Measurements from ENCODE around the gene MGST2.

MGST2 gene

DNA sequence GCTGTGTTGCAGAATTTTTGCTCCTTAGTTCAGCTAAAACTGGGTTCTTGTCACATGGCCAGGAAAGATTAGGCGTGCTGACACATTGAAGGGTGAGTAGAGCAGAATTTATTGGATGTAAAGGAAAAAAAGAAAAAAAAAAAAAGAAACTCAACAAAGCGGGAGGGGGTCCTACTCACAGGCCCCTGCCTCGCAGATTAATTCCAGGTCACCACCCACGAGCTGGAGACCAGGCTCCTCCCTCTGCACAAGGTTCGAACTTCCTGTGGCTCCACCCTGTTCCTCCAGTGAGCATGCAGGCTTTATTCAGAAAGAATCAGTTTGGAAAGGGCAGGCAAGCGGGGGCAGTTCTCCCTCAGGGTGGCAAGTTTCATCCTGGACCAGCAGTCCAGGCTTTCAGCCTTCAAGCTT lies 17.1 kb downstream of the MGST2 start:
- Histone ChIP-seq H3K79me2 (ENCODE audit: insufficient read depth, low read length) (no peaks in the 10 kb centered on the region), H2AFZ (ENCODE audit: low read depth, low read length, severe bottlenecking) (no peak overlapping the region), H3K36me3 (ENCODE audit: low read length) (no peaks in the 10 kb centered on the region), H3F3A (ENCODE audit: insufficient read depth) (no peaks in the 10 kb centered on the region), H3K4me3 (ENCODE audit: insufficient read depth, low read length, poor library complexity, severe bottlenecking) (no peak overlapping the region), H3K9me2 (replicated peaks; ENCODE audit: insufficient read depth, low read length) (no peaks in the 10 kb centered on the region), H3K9ac (ENCODE audit: low read length) (no peak overlapping the region), H4K20me1 (ENCODE audit: low read depth, low read length) (no peaks in the 10 kb centered on the region), H3K4me2 (ENCODE audit: low read depth, low read length, poor library complexity, severe bottlenecking) (no peak overlapping the region), H3K27ac (ENCODE audit: low read depth, low read length) (no peak overlapping the region), H3K9me3 (ENCODE audit: insufficient read depth, low read length) (no peaks in the 10 kb centered on the region), H3K27me3 (ENCODE audit: low read length) (no peaks in the 10 kb centered on the region)
- no peak for TF ChIP-seq EZH2phosphoT487 (conservative IDR thresholded peaks at IDR 0.05; ENCODE audit: low read length)
- TF ChIP-seq CTCF (IDR thresholded peaks at IDR 0.05; ENCODE audit: insufficient read depth, low read length, poor library complexity, severe bottlenecking): no peak

DNA sequence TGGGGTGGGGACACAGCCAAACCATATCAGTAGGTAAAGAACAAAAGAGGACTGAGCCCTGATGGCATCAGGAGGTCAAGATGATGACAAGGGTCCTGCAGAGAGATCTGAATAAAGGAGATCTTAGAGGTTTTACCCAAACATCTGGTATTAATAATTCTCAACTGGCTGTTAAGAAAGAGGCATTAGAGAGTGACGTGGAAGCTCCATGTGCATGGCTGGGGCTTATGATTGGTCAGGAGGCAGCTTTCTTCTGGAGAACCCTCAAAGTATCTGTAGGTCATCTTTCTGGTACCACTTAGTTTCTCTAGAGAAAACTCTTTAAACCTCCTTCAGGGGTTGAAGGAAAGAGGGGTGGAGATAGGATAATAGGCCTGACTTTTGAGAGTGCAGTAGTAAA lies 18.7 kb downstream of the MGST2 start:
- Histone ChIP-seq H3K4me3 (ENCODE audit: insufficient read depth, low read length, poor library complexity, severe bottlenecking) (no peak overlapping the region), H3K9ac (ENCODE audit: low read length) (no peak overlapping the region), H3K79me2 (ENCODE audit: insufficient read depth, low read length) (no peaks in the 10 kb centered on the region), H3K9me2 (replicated peaks; ENCODE audit: insufficient read depth, low read length) (no peaks in the 10 kb centered on the region), H3K4me2 (ENCODE audit: low read depth, low read length, poor library complexity, severe bottlenecking) (no peak overlapping the region), H3K36me3 (ENCODE audit: low read length) (no peaks in the 10 kb centered on the region), H4K20me1 (ENCODE audit: low read depth, low read length) (no peaks in the 10 kb centered on the region), H3K9me3 (ENCODE audit: insufficient read depth, low read length) (no peaks in the 10 kb centered on the region), H3K27me3 (ENCODE audit: low read length) (no peaks in the 10 kb centered on the region), H3F3A (ENCODE audit: insufficient read depth) (no peaks in the 10 kb centered on the region), H3K27ac (ENCODE audit: low read depth, low read length) (no peak overlapping the region), H2AFZ (ENCODE audit: low read depth, low read length, severe bottlenecking) (no peak overlapping the region)
- TF ChIP-seq CTCF (IDR thresholded peaks at IDR 0.05; ENCODE audit: insufficient read depth, low read length, poor library complexity, severe bottlenecking) (no peak), EZH2phosphoT487 (conservative IDR thresholded peaks at IDR 0.05; ENCODE audit: low read length) (no peak)

DNA sequence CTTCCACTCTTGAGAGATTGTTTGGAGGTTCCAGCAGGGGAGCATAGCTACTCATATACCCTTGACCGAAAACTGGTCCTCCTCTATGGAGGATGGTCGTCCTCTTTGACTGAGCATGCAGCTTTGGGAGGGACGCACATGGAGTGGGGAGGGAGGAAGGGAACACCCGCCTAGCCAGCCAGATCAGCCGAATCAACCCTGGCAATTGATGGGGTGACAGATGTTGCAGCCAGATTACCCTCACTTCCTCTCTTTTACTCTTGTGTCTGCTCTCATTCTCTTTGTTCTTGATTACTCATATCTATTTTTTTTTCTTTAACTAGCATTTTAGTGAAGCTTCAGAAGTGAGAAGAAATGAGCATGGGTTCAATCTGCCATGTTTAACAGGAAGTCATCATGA lies 19.6 kb downstream of the MGST2 start:
- Histone ChIP-seq H3K79me2 (ENCODE audit: insufficient read depth, low read length) (no peaks in the 10 kb centered on the region), H3K9ac (ENCODE audit: low read length) (no peak overlapping the region), H3K9me3 (ENCODE audit: insufficient read depth, low read length) (no peaks in the 10 kb centered on the region), H3K9me2 (replicated peaks; ENCODE audit: insufficient read depth, low read length) (no peaks in the 10 kb centered on the region), H3K4me3 (ENCODE audit: insufficient read depth, low read length, poor library complexity, severe bottlenecking) (no peak overlapping the region), H3K4me2 (ENCODE audit: low read depth, low read length, poor library complexity, severe bottlenecking) (no peak overlapping the region), H2AFZ (ENCODE audit: low read depth, low read length, severe bottlenecking) (no peak overlapping the region), H4K20me1 (ENCODE audit: low read depth, low read length) (no peaks in the 10 kb centered on the region), H3K27me3 (ENCODE audit: low read length) (no peaks in the 10 kb centered on the region), H3K27ac (ENCODE audit: low read depth, low read length) (no peak overlapping the region), H3F3A (ENCODE audit: insufficient read depth) (no peaks in the 10 kb centered on the region), H3K36me3 (ENCODE audit: low read length) (no peaks in the 10 kb centered on the region)
- TF ChIP-seq CTCF (IDR thresholded peaks at IDR 0.05; ENCODE audit: insufficient read depth, low read length, poor library complexity, severe bottlenecking): no peak
- TF ChIP-seq EZH2phosphoT487 (conservative IDR thresholded peaks at IDR 0.05; ENCODE audit: low read length): no peak

- H3K9ac ChIP-seq (ENCODE audit: low read length): no peak overlapping the region
- no peaks in the 10 kb centered on the region for H3K79me2 ChIP-seq (ENCODE audit: insufficient read depth, low read length)
- H3K9me2 ChIP-seq (replicated peaks; ENCODE audit: insufficient read depth, low read length): no peaks in the 10 kb centered on the region
- H3K27ac ChIP-seq (ENCODE audit: low read depth, low read length): no peak overlapping the region
- no peaks in the 10 kb centered on the region for H4K20me1 ChIP-seq (ENCODE audit: low read depth, low read length)
- no peaks in the 10 kb centered on the region for H3K27me3 ChIP-seq (ENCODE audit: low read length)
- no peak overlapping the region for H3K4me2 ChIP-seq (ENCODE audit: low read depth, low read length, poor library complexity, severe bottlenecking)
- H3K9me3 ChIP-seq (ENCODE audit: insufficient read depth, low read length): no peaks in the 10 kb centered on the region
- TF ChIP-seq CTCF (IDR thresholded peaks at IDR 0.05; ENCODE audit: insufficient read depth, low read length, poor library complexity, severe bottlenecking): no peak
- no peak for TF ChIP-seq EZH2phosphoT487 (conservative IDR thresholded peaks at IDR 0.05; ENCODE audit: low read length)
- H3F3A ChIP-seq (ENCODE audit: insufficient read depth): no peaks in the 10 kb centered on the region
- H2AFZ ChIP-seq (ENCODE audit: low read depth, low read length, severe bottlenecking): no peak overlapping the region
- no peaks in the 10 kb centered on the region for H3K36me3 ChIP-seq (ENCODE audit: low read length)
- no peak overlapping the region for H3K4me3 ChIP-seq (ENCODE audit: insufficient read depth, low read length, poor library complexity, severe bottlenecking)
These were observed 20.5 kb downstream of the MGST2 start for GRCh38 chr4:139686130-139686529.

Data from SU-DHL-6 (cell line).